ENCODE results near the gene VAPA.

- TF ChIP-seq IRF3 (IDR thresholded peaks at IDR 0.05; ENCODE audit: low read depth, low read length) (no peak), NRF1 (IDR thresholded peaks at IDR 0.05; ENCODE audit: low read depth, low read length) (no peak), JUND (IDR thresholded peaks at IDR 0.05) (no peak), CTCF (IDR thresholded peaks at IDR 0.05) (no peak), ELF1 (IDR thresholded peaks at IDR 0.05) (no peak)
Observed at GRCh38 chr18:9870431-9871008, 43.3 kb upstream of the VAPA start.

Measured in SK-N-SH (cell line).